ENCODE measurements around the gene TSHZ3. TPM values are rescaled to one million over a fixed set of nuclear protein-coding genes. Genes with fewer than 3 reads are reported as not detected.

TSHZ3 gene
- total and polyA plus RNA-seq, 9 of the 15 experiments (the other 6 are each of a cell fraction or from before 2014, with no cell fraction given): 0.03 to 0.13 (median 0.05) TPM; not detected in 5

GRCh38 chr19:31233295-31233800 lies 115.9 kb downstream of the TSHZ3 start (continued):
- TF ChIP-seq FOXK1 (CRISPR knock-in tag; IDR thresholded peaks at IDR 0.05; ENCODE audit: borderline replicate concordance): no peak
- TF ChIP-seq ZKSCAN3 (CRISPR knock-in tag; IDR thresholded peaks at IDR 0.05): no peak

GRCh38 chr19:31232871-31233270 lies 116.4 kb downstream of the TSHZ3 start:
- Histone ChIP-seq H3K27me3 (ENCODE audit: control insufficient read depth in 2 of 2, insufficient read depth in 2 of 2, low read length in 2 of 2) (no peaks in the 10 kb centered on the region; a peak in 1 of 5 replicates), H3K4me2 (ENCODE audit: insufficient read depth, low read length) (no peak overlapping the region), H3K4me1 (replicated peaks in 1 of 2; ENCODE audit: control insufficient read depth in 2 of 2, insufficient read depth in 2 of 2, low read length in 2 of 2) (no peaks in the 10 kb centered on the region), H3K9me1 (ENCODE audit: control insufficient read depth, insufficient read depth, low read length) (no peaks in the 10 kb centered on the region), H3K9me3 (replicated peaks; ENCODE audit: control insufficient read depth, insufficient read depth, low read depth, low read length) (no peaks in the 10 kb centered on the region), H4K20me1 (replicated peaks; ENCODE audit: control insufficient read depth, insufficient read depth, low read length) (no peaks in the 10 kb centered on the region), H2AFZ (ENCODE audit: low read depth, low read length) (no peak overlapping the region), H3K9ac (ENCODE audit: insufficient read depth in 1 of 2, low read depth in 2 of 2, low read length in 2 of 2) (no peak overlapping the region), H3K4me3 (no peak overlapping the region), H3K27ac (ENCODE audit: extremely low read depth, low read depth, low read length) (no peak overlapping the region), H3K79me2 (ENCODE audit: control insufficient read depth, insufficient read depth, low read length) (no peaks in the 10 kb centered on the region), H3K36me3 (ENCODE audit: control insufficient read depth, insufficient read depth, low read length) (no peaks in the 10 kb centered on the region)
- in situ Hi-C loops (cut with MboI): no loop called here
- BruUV-seq (replicated peaks): no TSS peak
- FAIRE-seq (no peak), ATAC-seq (no peak), DNase-seq (ENCODE audit: extremely low read depth in 1 of 4, low spot score in 3 of 4) (no peak)
- TF ChIP-seq TGIF2 (CRISPR knock-in tag; IDR thresholded peaks at IDR 0.05): no peak
- 0% methylated on average over 3 of the region's 3 CpGs for WGBS (ENCODE audit: insufficient coverage, low coverage, missing lambda C conversion rate)
- POLR2A ChIA-PET: no interaction called here
- intact Hi-C loops (cut with micrococcal nuclease): no loop called here
- CTCF ChIA-PET (ENCODE audit: low intra/inter-chr PET ratio): no interaction called here

DNA sequence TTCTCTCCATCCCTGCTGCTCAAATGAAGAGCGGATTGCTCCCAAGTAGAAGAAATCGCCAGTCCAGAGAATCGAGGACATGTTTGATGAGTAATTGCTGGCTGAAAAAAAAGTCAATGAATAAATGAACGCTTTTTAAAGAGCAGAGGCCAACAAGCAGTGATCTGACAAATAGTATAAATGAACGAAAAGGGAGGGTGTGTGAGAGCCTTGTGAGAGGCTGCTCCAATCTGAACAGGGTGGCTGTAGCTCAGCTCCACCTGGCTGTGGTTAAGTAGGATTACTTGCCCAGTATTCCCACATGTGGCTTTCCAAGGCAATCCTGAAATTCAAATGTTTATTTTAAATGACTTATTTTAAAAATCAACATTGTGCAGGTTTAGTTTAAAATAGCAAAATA lies 117.1 kb downstream of the TSHZ3 start:
- no peaks in the 10 kb centered on the region for H4K20me1 ChIP-seq (replicated peaks; ENCODE audit: control insufficient read depth, insufficient read depth, low read length)
- H3K79me2 ChIP-seq (ENCODE audit: control insufficient read depth, insufficient read depth, low read length): no peaks in the 10 kb centered on the region
- no peaks in the 10 kb centered on the region; a peak in 1 of 5 replicates for H3K27me3 ChIP-seq (ENCODE audit: control insufficient read depth in 2 of 2, insufficient read depth in 2 of 2, low read length in 2 of 2)
- H3K9me3 ChIP-seq (replicated peaks; ENCODE audit: control insufficient read depth, insufficient read depth, low read depth, low read length): no peaks in the 10 kb centered on the region
- 0% methylated on average over 5 of the region's 5 CpGs for WGBS (ENCODE audit: insufficient coverage, low coverage, missing lambda C conversion rate)
- H3K4me1 ChIP-seq (replicated peaks in 1 of 2; ENCODE audit: control insufficient read depth in 2 of 2, insufficient read depth in 2 of 2, low read length in 2 of 2): no peaks in the 10 kb centered on the region
- H3K9ac ChIP-seq (ENCODE audit: insufficient read depth in 1 of 2, low read depth in 2 of 2, low read length in 2 of 2): no peak overlapping the region
- no peak overlapping the region for H3K27ac ChIP-seq (ENCODE audit: extremely low read depth, low read depth, low read length)
- FAIRE-seq: no peak
- H3K4me3 ChIP-seq: no peak overlapping the region
- BruUV-seq (replicated peaks): no TSS peak
- DNase-seq (ENCODE audit: extremely low read depth in 1 of 4, low spot score in 3 of 4): no peak
- TF ChIP-seq DPF2 (IDR thresholded peaks at IDR 0.05): no peak
- H2AFZ ChIP-seq (ENCODE audit: low read depth, low read length): no peak overlapping the region
- H3K36me3 ChIP-seq (ENCODE audit: control insufficient read depth, insufficient read depth, low read length): no peaks in the 10 kb centered on the region
- POLR2A ChIA-PET: interaction anchor here (0.5 to 1.0 kb wide), 2 partner anchors 11 to 32 kb away, joined by 3 read pairs; no protein-coding TSS in a partner anchor
- no peaks in the 10 kb centered on the region for H3K9me1 ChIP-seq (ENCODE audit: control insufficient read depth, insufficient read depth, low read length)
- no peak overlapping the region for H3K4me2 ChIP-seq (ENCODE audit: insufficient read depth, low read length)
- ATAC-seq: no peak
- in situ Hi-C loops (cut with MboI) (no loop called here), intact Hi-C loops (cut with micrococcal nuclease) (no loop called here)
- CTCF ChIA-PET (ENCODE audit: low intra/inter-chr PET ratio): no interaction called here

All from K562 (cell line).